NCI-H2196 treated with DMSO at 0.1 percent for 48 hours (cell line): ENCODE results near the gene S100A7.
A peak's percentile ranks its signal among the peaks of the same experiment; 100 is the strongest.

Experiments
- DNase-seq: peaks from one replicate; lab custom pipeline; 2025; ENCODE audit not compliant: unreplicated experiment; lab: John Stamatoyannopoulos, UW

S100A7 gene

GRCh38 chr1:153460551-153460950 is at the start of gene S100A7:
Gene S100A7 (minus strand): TSS chr1:153460651. CDS start chr1:153459013, 1,638 bp downstream.
- no peak for DNase-seq

- no peak for DNase-seq
These were observed 49.4 kb upstream of the S100A7 start for GRCh38 chr1:153509729-153510354.

DNA sequence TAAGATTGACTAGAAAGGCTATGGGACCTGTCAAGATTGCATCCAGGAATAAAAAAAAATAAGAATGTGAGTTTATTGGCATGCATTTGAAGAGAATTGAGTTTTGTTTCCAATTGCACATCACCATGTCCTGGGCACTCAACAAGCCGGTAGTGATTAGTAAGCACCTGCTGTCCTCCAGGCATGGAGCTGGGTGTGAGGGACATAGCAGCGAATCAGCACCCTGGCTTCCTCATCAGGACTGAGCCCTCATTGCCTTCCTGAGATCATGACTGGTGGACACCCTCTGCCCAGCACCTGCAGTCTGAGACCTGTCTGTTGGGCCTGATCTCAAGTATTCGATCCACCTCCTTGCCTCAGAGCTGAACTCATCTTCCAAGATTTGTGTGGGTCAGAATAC is 48.6 kb upstream of the S100A7 start:
- DNase-seq: no peak

DNA sequence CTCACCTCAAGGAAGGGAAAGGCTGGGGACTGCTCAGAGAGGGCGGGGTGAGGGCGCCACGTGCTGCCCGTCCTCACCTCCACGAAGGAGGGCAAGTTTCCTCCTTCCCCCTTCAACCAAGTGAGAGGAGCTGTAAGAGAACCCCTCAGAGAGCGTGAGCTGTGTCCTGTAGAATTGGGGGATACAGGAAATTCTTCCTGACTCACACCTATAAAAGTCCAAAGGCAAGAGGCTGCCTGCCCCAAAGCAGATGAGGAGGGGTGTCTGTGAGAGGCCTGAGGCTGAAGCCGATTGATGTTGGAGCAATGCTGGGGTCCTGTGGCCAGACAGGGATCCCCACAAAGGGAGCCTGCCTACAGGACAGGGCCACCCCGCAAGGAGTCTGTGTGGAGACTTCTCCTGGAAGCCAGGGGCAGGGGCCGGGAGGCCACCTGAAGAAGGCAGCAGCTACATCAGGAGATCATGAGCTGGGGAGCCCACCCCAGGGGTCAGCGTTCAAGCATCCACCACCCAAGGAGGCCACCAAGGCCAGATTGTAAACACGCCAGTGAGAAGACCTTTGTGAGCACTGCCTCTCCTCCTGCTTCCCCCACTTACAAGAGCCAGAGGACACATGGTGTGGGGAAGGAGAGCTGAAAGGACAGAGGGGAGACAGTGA is 47.6 kb upstream of the S100A7 start:
- DNase-seq: no peak

DNA sequence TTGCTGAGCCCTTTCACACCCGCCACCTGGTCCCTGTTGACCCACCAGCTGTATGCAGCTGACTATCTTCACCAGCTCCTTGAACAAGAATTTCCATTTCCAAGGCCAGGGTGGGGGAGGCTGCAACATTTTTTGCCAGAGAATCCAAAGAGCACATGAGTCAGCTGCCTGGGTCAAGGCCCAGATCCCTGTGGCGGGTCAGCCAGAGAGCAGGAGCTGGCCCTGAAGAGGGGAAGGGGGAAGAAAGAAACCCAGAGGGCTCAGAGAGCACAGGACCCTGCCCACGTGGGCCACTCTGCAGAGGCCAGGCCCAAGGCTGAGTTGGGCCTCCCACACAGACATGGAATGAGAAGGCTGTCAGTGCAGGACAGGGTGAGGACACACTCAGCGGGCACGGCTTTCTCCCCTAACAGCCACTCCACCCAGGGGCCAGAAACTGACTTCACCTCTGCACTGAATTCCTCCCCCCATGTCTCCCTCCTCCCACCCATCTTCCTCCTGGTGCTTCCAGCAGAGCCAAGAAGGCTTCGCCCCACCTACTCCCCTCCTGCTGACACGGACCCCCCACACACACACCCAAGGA is 46.5 kb upstream of the S100A7 start:
- DNase-seq: no peak

DNA sequence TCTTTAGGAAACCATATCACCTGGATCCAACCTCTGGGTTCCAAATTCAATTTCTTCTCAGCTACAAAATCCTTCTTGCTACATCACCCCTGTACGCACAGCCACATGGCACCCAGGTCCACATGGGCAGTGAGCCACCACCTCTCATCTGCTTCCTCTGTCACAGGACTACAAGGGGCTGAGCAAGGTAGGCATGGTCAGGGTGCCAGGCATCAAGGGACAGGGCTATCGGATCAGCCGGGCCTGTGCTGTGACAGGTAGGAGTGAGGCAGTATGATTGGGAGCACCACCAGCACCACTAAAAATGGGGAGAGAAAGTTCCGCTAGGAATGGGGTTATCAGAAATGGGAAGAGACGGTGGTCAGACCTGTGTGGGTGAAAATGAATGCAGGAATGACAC is 45.9 kb upstream of the S100A7 start:
- DNase-seq: no peak

DNA sequence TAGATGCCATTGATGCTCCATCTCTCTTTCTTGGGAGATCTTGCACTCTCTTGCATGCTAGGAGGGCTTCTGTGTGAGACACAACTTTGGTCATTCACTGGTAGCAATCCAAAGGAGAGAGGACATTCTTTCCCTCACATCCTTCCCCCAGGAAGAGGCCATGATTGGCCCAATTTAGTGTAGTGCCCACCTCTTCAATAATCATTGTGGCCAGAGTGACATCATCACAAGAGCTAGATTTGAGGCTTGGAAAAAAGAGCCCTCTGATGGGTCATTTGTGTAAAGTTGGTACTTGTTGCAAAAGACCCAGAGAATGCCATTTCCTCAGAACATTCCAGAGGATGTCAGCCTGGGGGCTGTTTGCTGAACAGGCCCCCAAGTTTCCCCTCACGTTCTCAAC is 45.1 kb upstream of the S100A7 start:
- no peak for DNase-seq

DNA sequence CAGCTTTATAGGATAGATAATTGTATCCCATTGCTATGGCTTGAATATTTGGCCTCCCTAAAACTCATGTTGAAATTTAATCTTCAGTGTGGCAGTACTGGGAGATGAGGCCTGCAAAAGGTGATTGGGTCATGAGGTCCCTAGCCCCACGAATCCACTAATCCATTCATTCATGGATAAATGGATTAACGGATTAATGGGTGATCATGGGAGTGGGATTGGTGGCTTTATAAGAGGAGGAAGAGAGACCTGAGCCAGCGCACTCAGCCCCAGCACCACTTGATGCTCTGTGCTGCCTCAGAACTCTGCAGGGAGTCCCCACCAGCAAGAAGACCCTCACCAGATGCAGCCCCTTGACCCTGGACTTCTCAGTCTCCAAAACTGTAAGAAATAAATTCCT is 43.3 kb upstream of the S100A7 start:
- DNase-seq: no peak

DNA sequence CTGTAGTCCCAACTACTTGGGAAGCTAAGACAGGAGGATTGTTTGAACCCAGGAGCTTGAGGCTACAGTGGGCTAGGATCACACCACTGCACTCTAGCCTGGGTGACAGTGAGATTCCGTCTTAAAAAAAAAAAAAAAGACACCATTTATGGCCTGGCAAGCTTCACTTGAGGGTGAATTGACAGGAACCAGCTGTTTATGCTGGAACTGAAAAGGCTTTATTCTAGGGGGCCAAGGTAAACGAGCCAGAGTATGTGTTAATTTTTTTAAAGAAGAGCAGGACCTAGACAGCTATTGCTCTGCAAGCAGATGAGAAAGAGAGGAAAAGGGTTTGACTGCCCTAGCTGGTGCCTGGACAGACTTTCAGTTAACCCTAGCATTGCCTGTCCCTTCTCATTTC is 38.3 kb upstream of the S100A7 start:
- DNase-seq: no peak

DNA sequence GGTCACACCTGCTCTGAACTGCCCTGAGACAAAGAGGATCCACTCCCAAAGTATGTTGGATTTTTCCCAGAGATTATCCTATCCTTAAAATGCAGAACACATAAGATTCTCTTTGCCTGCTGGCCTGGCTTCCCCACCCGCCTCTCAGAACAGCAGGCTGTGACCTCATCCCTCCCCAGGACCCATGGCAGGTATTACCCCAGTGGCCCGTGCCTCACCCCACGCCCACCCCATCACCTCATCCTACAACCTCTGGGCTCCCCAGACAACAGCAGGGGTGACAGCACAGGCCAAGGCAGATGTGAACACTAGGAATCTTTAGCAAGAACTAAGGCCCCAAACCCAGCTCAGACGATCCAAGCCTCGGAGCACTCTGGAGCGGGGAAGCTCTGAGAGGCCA is 35.1 kb upstream of the S100A7 start:
- DNase-seq: no peak

GRCh38 chr1:153494976-153495535 is 34.6 kb upstream of the S100A7 start:
- peak; percentile 36 for DNase-seq

DNA sequence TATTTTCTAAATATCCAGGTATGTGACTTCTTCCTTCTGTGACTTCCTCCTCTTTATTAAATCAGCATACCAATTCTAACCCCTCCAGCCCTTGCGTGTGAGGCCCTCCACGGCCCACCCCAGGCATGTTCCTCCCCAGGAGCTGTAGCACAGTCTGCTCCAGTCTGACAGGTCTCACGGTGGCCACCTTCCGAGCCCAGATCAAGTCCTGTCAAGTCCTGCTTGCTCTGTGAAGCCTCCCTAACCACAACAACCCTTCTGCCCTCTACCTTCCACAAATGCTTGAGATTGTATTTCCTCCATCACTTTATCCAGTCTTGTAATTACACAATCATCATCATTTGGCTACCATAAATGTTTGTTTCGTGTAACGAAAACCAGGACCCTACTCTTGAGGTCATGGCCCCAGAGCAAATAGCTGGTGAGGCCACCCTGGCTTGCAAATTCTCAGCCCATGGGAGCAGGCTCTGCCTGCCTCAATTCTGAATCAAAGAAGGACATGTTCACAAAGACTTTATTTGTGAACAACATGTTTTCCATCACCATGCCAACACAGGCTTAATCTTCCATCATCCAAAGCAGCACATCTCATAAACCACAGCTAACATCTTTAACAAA is 33.0 kb upstream of the S100A7 start:
- DNase-seq: no peak

DNA sequence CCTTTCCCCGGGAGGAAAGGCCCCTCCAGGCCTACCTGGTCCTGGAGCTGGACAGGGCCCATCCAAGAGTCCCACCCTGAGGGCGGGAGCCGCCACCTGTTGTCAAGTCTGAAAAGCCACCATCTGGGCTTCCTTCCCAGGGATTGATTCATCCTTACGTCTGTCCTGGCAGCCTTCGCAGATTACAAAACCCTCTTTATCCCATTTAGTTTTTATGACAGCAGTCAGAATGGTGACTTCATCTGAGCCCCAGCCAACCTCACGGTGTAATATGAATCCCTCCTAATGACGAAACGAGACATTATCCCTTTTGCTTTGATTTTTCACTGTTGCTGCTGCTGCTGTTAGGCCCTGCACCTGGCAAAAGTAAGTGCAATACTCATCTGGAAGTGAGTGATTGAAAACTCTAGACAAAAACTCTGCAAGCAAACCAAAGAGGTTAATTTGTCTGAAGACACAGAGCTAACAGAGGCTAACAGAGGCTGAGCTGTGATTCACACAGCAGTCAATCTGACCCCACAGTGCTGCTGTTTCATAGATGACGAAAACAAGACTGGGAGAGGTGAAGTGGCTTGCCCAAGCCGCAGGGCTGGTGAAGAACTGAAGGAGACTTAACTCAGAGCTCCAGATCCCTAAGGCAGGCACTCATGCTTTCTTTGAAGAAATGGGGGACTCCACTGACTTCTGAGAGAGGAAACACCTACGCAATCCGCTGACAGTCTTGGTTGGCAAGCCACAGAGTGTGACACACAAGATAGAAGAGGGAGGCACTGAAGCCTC is 30.0 kb upstream of the S100A7 start:
- DNase-seq: peak; percentile 88

GRCh38 chr1:153488731-153489130 is 28.3 kb upstream of the S100A7 start:
- no peak for DNase-seq

DNA sequence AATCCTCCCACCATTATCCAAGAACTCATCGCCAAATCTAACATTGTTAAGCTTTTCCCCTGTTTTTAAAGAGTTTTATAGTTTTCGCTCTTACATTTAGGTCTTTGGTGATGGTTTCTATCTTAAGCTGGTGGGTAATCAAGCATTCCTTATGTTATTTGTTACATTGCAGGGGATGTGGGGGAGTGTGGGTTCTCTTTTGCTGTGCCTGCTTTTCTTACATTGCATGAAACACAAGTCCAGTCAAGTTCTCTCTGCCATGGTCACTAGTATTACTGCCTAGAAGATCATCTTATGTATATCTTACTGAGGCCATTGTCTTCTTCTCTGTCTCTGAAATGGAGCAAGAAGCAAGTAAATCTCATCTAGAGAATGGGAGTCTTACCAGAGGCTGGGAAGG is 27.3 kb upstream of the S100A7 start:
- no peak for DNase-seq

DNA sequence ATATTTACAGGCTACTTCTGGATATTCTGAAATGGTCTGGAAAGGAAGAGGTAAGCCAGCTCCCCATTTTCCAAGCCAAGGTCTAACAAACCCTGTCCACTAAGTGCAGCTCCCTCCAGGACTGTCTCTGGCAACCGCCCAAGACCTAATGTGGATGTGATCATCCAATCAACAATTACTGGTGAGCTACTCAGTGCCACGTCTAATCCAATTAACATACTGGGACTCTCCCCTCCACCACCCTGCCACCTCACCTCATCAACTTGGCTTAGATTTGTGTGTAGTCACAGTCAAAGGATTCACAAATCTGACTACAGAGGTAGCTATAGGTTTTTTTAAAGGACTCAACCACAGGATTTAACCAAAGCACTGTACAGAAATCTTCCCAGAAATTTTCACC is 25.4 kb upstream of the S100A7 start:
- DNase-seq: peak; percentile 62

DNA sequence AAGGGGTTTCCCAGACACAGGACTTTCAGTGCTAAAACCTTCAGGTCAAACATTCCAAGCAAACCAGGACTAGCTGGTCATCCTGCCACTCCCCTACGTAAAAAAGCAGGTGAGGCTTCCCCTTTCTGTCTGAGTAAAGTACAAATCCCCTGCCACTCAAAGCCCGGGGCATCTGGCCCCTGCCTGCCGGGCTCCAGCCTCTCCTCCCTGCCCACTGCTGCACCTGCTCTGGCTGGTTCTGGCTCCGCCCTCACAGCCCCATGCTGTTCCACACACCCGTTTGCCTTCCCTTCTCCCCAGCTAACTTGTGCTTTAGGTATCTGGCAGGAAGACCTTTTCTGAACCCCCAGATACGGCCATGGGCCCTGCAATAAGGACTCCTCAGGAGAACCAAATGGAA is 23.3 kb upstream of the S100A7 start:
- DNase-seq: peak; percentile 59

DNA sequence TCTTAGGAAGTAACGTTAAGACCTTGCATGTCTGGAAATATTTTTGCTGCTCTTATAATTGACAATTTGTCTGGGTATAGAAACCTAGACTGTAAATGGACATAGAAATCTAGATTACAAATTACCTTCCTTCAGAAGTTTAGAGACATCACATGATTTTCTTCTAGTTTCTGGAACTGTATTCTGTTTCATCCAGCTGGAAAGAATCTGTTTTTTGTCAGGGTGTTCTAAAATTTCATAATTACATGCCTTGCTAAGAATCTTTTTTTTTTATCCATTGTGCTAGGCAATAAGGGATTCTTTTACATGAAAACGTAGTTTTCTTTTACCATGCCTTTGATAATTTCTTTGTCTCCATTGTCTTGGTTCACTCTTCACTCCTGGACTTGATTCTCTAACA is 20.7 kb upstream of the S100A7 start:
- no peak for DNase-seq

DNA sequence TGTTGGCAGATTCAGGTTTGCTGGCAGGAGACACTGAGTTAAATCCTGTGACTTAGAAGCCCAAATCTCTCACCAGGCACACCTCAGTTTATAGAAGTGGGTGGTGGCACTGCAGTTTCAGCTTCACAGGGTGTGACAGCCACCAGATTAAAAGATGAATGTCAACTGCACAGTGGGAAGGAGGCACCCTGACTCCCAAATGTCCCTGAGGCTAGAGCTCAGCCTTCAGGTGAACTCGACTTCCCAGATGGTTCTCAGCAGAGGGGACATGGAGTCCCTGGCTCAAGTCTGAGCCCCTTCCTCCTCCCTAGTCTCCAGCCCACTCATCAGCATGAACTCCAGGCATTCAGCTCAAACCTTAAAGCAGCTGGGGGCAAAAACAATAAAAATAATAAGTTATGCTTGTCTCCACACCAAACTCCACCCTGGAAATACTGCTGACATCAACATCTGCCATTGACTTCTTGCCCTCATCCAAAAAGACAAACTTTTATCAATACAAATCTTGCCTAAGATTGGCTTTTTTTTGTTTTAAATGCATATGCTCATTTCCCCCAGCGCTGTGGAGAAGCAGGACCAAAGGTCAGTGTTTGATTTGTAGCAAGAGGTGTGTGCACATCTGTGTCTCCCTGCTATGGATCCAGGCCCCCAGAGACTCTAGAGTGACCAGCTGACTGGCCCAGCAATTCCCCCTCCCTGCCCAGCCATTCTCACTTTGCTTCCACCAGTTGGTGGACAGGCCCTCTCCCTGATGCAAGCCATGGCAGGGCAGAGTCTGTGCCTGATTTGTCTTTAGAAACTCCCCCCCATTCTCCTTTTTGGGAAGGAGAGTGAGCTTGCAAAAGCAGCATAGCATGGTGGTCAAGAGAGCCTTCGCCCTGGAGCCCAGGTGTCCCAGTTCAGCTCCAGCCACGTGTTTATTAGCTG is 18.5 kb upstream of the S100A7 start:
- no peak for DNase-seq

DNA sequence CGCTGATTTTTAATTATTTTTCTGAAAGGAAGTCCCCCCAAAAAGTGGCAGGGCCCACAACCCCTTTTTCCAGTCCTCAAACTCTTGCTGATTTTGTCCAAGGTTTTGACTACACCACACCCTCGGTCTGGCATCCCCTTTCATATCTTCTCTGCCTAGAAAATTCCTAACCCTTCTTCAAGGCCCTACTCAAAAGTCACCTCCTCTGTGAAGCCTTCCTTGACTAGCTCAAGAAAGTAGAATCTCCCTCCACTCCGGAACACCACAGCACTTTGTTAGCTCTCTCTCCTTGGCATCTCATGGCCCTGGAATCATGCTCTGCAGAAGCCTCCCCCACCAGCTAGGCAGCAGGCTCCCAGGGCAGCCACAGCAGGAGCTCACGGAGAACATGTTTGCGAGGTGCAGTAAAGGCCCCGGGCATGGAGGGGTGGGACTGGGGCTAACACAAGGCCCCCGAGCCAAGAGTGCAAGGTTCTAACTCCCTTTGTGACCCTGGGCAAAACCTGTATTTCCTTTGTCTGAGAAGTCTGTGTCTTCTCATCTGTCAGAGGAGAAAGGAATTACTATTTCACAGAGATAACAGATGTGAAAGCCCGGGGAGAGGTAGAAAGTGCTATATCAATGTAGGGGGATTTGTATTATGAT is 17.7 kb upstream of the S100A7 start:
- no peak for DNase-seq
